G401.6 (cell line): Measurements from ENCODE around the gene FAM50B.

Source experiments
- FAIRE-seq: peaks from 2 replicates; lab custom pipeline; 2012; peaks lifted over from hg19 to GRCh38; lab: Jason Lieb, UNC

FAM50B gene

GRCh38 chr6:3820563-3820962 is 28.6 kb upstream of the FAM50B start:
- FAIRE-seq, result no peak

- no peak for FAIRE-seq
These were observed 26.3 kb upstream of the FAM50B start for GRCh38 chr6:3822747-3823445.

- no peak for FAIRE-seq
These were observed 25.5 kb upstream of the FAM50B start for GRCh38 chr6:3823671-3824070.

- no peak for FAIRE-seq
These were observed 23.8 kb upstream of the FAM50B start for GRCh38 chr6:3825331-3825831.

GRCh38 chr6:3825851-3826581 is 23.2 kb upstream of the FAM50B start:
- FAIRE-seq, result no peak

- FAIRE-seq, result no peak
These were observed 19.9 kb upstream of the FAM50B start for GRCh38 chr6:3829285-3829684.

GRCh38 chr6:3830806-3831205 is 18.4 kb upstream of the FAM50B start:
- FAIRE-seq, result no peak

- FAIRE-seq, result no peak
These were observed 17.2 kb upstream of the FAM50B start for GRCh38 chr6:3831761-3832530.

GRCh38 chr6:3835055-3835731 is 14.0 kb upstream of the FAM50B start:
- FAIRE-seq, result no peak

GRCh38 chr6:3835785-3836184 is 13.4 kb upstream of the FAM50B start:
- no peak for FAIRE-seq

- no peak for FAIRE-seq
These were observed 12.6 kb upstream of the FAM50B start for GRCh38 chr6:3836566-3836965.

- no peak for FAIRE-seq
These were observed 11.4 kb upstream of the FAM50B start for GRCh38 chr6:3837781-3838180.

- FAIRE-seq, result no peak
These were observed 9.9 kb upstream of the FAM50B start for GRCh38 chr6:3838992-3839867.

GRCh38 chr6:3841066-3841454 is 8.1 kb upstream of the FAM50B start:
- no peak for FAIRE-seq

GRCh38 chr6:3841711-3842565 is 7.2 kb upstream of the FAM50B start:
- no peak for FAIRE-seq

- no peak for FAIRE-seq
These were observed 5.6 kb upstream of the FAM50B start for GRCh38 chr6:3843379-3844096.

GRCh38 chr6:3844097-3844463 is 5.1 kb upstream of the FAM50B start:
- FAIRE-seq, result no peak

GRCh38 chr6:3847521-3847920 is 1.7 kb upstream of the FAM50B start:
- no peak for FAIRE-seq

- FAIRE-seq, result no peak
These were observed 793 bp upstream of the FAM50B start for GRCh38 chr6:3848380-3848779.
